Vagina (tissue), 2 donors: ENCODE measurements around the gene METTL21A. TPM values are rescaled to one million over a fixed set of nuclear protein-coding genes. Genes with fewer than 3 reads are reported as not detected.
"Not testable (repeated sequence)": the region's sequence is repeated elsewhere in the genome, so short reads cannot be mapped to it uniquely, and the experiment has no call there.

ENCODE experiments used
- DNase-seq, 2 donors: peaks; one replicate each; pipeline ENCODE4 v3.0.0-alpha.2; 2017; ENCODE audit errors: extremely low spot score in 2 of 2
- H3K27ac ChIP-seq: fragments of 200-600 bp; sonication (generic); one replicate; pipeline ENCODE4 v1.5.1; 2019
- H3K27me3 ChIP-seq: fragments of 200-600 bp; sonication (generic); one replicate; pipeline ENCODE4 v1.5.1; 2019
- H3K36me3 ChIP-seq, 2 donors: fragments of 200-600 bp; sonication (generic); one replicate each; pipeline ENCODE4 v1.5.1; 2017 to 2019
- H3K4me1 ChIP-seq: fragments of 200-600 bp; sonication (generic); one replicate; pipeline ENCODE4 v1.5.1; 2019
- H3K4me3 ChIP-seq, 2 donors: fragments of 200-600 bp; sonication (generic); 1 replicate in 1 of 2; 2 replicates in 1 of 2; pipeline ENCODE4 v1.5.1; 2016 to 2019
- H3K9me3 ChIP-seq: fragments of 200-600 bp; sonication (generic); one replicate; pipeline ENCODE4 v1.5.1; 2019
- CTCF ChIP-seq, 3 experiments: fragments of 450-650 bp in 2 of 3; fragments of 200-600 bp in 1 of 3; sonication (generic) in 1 of 3; IDR thresholded peaks; one replicate each; pipeline ENCODE4 v1.5.1; 2017 to 2019; ENCODE audit warnings: antibody characterized with exemption in 3 of 3, mild to moderate bottlenecking in 2 of 3, moderate library complexity in 2 of 3
- POLR2A ChIP-seq, 2 donors: fragments of 450-650 bp; IDR thresholded peaks; one replicate each; pipeline ENCODE4 v1.6.1; 2017; ENCODE audit warnings: antibody characterized with exemption in 2 of 2, mild to moderate bottlenecking in 2 of 2, moderate library complexity in 2 of 2
- POLR2AphosphoS5 ChIP-seq, 2 donors: sonication (generic); formaldehyde crosslinking; IDR thresholded peaks; one replicate each; pipeline ENCODE4 v1.9.0; 2017; ENCODE audit warnings: antibody characterized with exemption in 2 of 2, mild to moderate bottlenecking in 2 of 2, low read depth in 1 of 2; ENCODE audit not compliant: insufficient read depth in 1 of 2
- intact Hi-C: fragments of 100-400 bp; cut with DNase I; formaldehyde crosslinking; loops from one replicate; pipeline ENCODE4 v1.15.1; 2023
- total RNA-seq: library from RNA; depleted of rRNA; stranded (reverse); fragments of >200 nt; gene quantifications from one replicate; pipeline ENCODE4 v1.2.3, GENCODE V29; 2016

Gene METTL21A
- total RNA-seq, 1 donor from 2014 or later: 7.6 TPM

GRCh38 chr2:207655000-207655399 is 29.8 kb upstream of the METTL21A start:
- Histone ChIP-seq H3K4me3 (no peak overlapping the region), H3K9me3 (no peaks in the 10 kb centered on the region), H3K27me3 (no peaks in the 10 kb centered on the region), H3K4me1 (no peaks in the 10 kb centered on the region), H3K36me3 (no peaks in the 10 kb centered on the region), H3K27ac (no peak overlapping the region)
- no peak for DNase-seq
- intact Hi-C loops: no loop called here
- TF ChIP-seq POLR2AphosphoS5 (IDR thresholded peaks at IDR 0.05; ENCODE audit: insufficient read depth in 1 of 2, low read depth in 1 of 2) (no peak), CTCF (IDR thresholded peaks at IDR 0.05) (no peak), POLR2A (IDR thresholded peaks at IDR 0.05) (no peak)

- intact Hi-C loops, H3K4me3 ChIP-seq, H3K4me1 ChIP-seq, H3K9me3 ChIP-seq, H3K36me3 ChIP-seq, H3K27ac ChIP-seq, DNase-seq, H3K27me3 ChIP-seq: not testable (repeated sequence)
Observed at GRCh38 chr2:207646582-207646981, 21.4 kb upstream of the METTL21A start.

GRCh38 chr2:207643892-207644291 is 18.7 kb upstream of the METTL21A start:
- intact Hi-C loops: no loop called here
- Histone ChIP-seq H3K27me3 (no peaks in the 10 kb centered on the region), H3K36me3 (no peaks in the 10 kb centered on the region), H3K4me1 (no peaks in the 10 kb centered on the region), H3K27ac (no peak overlapping the region), H3K9me3 (no peaks in the 10 kb centered on the region), H3K4me3 (no peak overlapping the region)
- no peak for TF ChIP-seq POLR2AphosphoS5 (IDR thresholded peaks at IDR 0.05; ENCODE audit: insufficient read depth in 1 of 2, low read depth in 1 of 2)
- no peak for TF ChIP-seq POLR2A (IDR thresholded peaks at IDR 0.05)
- DNase-seq: no peak

- H3K4me3 ChIP-seq: no peak overlapping the region
- no peak for DNase-seq
- H3K27ac ChIP-seq: no peak overlapping the region
- no peaks in the 10 kb centered on the region for H3K9me3 ChIP-seq
- no peaks in the 10 kb centered on the region for H3K36me3 ChIP-seq
- no peaks in the 10 kb centered on the region for H3K4me1 ChIP-seq
- TF ChIP-seq CTCF (IDR thresholded peaks at IDR 0.05): no peak
- intact Hi-C loops: no loop called here
- H3K27me3 ChIP-seq: no peaks in the 10 kb centered on the region
Observed at GRCh38 chr2:207640661-207641060, 15.5 kb upstream of the METTL21A start.

GRCh38 chr2:207640160-207640559 is 15.0 kb upstream of the METTL21A start:
- TF ChIP-seq POLR2AphosphoS5 (IDR thresholded peaks at IDR 0.05; ENCODE audit: insufficient read depth in 1 of 2, low read depth in 1 of 2): no peak
- TF ChIP-seq POLR2A (IDR thresholded peaks at IDR 0.05): no peak
- TF ChIP-seq CTCF (IDR thresholded peaks at IDR 0.05): no peak
- intact Hi-C loops: no loop called here
- no peak overlapping the region for H3K27ac ChIP-seq
- H3K9me3 ChIP-seq: no peaks in the 10 kb centered on the region
- H3K36me3 ChIP-seq: no peaks in the 10 kb centered on the region
- H3K27me3 ChIP-seq: no peaks in the 10 kb centered on the region
- no peaks in the 10 kb centered on the region for H3K4me1 ChIP-seq
- DNase-seq: no peak
- H3K4me3 ChIP-seq: no peak overlapping the region

- H3K27me3 ChIP-seq, H3K36me3 ChIP-seq, H3K9me3 ChIP-seq, intact Hi-C loops, H3K4me3 ChIP-seq, DNase-seq, H3K27ac ChIP-seq, H3K4me1 ChIP-seq: not testable (repeated sequence)
Observed at GRCh38 chr2:207639288-207639687, 14.1 kb upstream of the METTL21A start.
